Measurements from ENCODE around the gene LIMS2.

GRCh38 chr2:127644066-127645025, 31.0 kb downstream of the LIMS2 start:
- TF ChIP-seq CTCF (IDR thresholded peaks at IDR 0.05; ENCODE audit: low read depth, low read length) (no peak), EZH2phosphoT487 (IDR thresholded peaks at IDR 0.05; ENCODE audit: low read depth) (no peak)

Data from OCI-LY3 (cell line).